Measurements from ENCODE around the gene ASCC3. TPM values are rescaled to one million over a fixed set of nuclear protein-coding genes. Genes with fewer than 3 reads are reported as not detected.

The ASCC3 gene
- total and polyA plus RNA-seq, 2 donors (not counting 1 experiment from before 2014, with no cell fraction given) = 9.0 to 42.3 TPM

DNA sequence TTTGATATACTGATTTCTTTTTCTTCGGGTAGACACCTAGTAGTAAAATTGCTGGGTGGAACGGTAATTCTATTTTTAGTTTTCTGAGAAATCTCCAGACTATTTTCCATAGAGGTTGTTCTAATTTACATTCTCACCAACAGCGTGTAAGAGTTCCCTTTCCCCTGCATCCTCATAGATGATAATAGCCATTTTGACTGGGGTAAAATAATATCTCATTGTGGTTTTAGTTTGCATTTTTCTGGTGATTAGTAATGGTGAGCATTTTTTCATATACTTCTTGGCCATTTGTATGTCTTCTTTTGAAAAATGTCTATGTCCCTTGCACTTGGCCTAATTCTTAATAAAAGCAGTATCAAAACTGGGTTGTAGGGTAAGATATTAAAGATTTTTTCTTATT, 267.5 kb downstream of the ASCC3 start:
- Mint-ChIP-seq H3K9me3 (ENCODE audit: insufficient read depth) (no peaks in the 10 kb centered on the region), H3K4me3 (no peak overlapping the region), H3K27ac (no peak overlapping the region), H3K27me3 (no peaks in the 10 kb centered on the region), H3K4me1 (no peaks in the 10 kb centered on the region)
- POLR2A ChIA-PET = no interaction called here
- ATAC-seq (ENCODE audit: low read depth) (no peak), DNase-seq (no peak)
- no CpG with 5 or more reads among the region's 3 CpGs for WGBS (ENCODE audit: insufficient coverage)
- Histone ChIP-seq H3K4me2 (replicated peaks; ENCODE audit: low read depth, low read length, poor library complexity, severe bottlenecking) (no peak overlapping the region), H4K20me1 (ENCODE audit: control insufficient read depth, insufficient read depth, low read length, poor library complexity, severe bottlenecking) (no peaks in the 10 kb centered on the region), H3K79me2 (ENCODE audit: control insufficient read depth, insufficient read depth, low read length) (no peaks in the 10 kb centered on the region), H3K4me1 (ENCODE audit: control insufficient read depth in 2 of 2, insufficient read depth in 2 of 2, low read length in 2 of 2) (no peaks in the 10 kb centered on the region), H3K27ac (ENCODE audit: low read length in 2 of 2) (no peak overlapping the region), H3K36me3 (replicated peaks in 1 of 2; ENCODE audit: control extremely low read depth in 1 of 2, control insufficient read depth in 1 of 2, extremely low read depth in 1 of 2, insufficient read depth in 2 of 2, low read length in 1 of 2) (peaks cover 0 to 4% of the 10 kb centered on the region in 2 experiments), H3K9ac (ENCODE audit: low read length) (no peak overlapping the region), H3K27me3 (replicated peaks in 1 of 4; ENCODE audit: control extremely low read depth in 1 of 4, control insufficient read depth in 3 of 4, insufficient read depth in 4 of 4, low read length in 3 of 4) (no peaks in the 10 kb centered on the region), H3K4me3 (ENCODE audit: control extremely low read depth in 1 of 5, extremely low read depth in 1 of 5, insufficient read depth in 1 of 5, low read depth in 2 of 5, low read length in 4 of 5) (no peak overlapping the region), H3K9me3 (ENCODE audit: control extremely low read depth in 1 of 3, control insufficient read depth in 2 of 3, insufficient read depth in 1 of 3, low read length in 2 of 3) (no peaks in the 10 kb centered on the region), H2AFZ (ENCODE audit: insufficient read depth, low read depth, low read length, poor library complexity, severe bottlenecking) (no peak overlapping the region)
- intact Hi-C loops (cut with micrococcal nuclease) = no loop called here
- TF ChIP-seq EZH2 (IDR thresholded peaks at IDR 0.05; ENCODE audit: borderline replicate concordance, insufficient read depth, low read depth, low read length, poor library complexity, severe bottlenecking) = no peak
- TF ChIP-seq, protein P1, sequence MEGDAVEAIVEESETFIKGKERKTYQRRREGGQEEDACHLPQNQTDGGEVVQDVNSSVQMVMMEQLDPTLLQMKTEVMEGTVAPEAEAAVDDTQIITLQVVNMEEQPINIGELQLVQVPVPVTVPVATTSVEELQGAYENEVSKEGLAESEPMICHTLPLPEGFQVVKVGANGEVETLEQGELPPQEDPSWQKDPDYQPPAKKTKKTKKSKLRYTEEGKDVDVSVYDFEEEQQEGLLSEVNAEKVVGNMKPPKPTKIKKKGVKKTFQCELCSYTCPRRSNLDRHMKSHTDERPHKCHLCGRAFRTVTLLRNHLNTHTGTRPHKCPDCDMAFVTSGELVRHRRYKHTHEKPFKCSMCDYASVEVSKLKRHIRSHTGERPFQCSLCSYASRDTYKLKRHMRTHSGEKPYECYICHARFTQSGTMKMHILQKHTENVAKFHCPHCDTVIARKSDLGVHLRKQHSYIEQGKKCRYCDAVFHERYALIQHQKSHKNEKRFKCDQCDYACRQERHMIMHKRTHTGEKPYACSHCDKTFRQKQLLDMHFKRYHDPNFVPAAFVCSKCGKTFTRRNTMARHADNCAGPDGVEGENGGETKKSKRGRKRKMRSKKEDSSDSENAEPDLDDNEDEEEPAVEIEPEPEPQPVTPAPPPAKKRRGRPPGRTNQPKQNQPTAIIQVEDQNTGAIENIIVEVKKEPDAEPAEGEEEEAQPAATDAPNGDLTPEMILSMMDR (IDR thresholded peaks at IDR 0.05) = no peak
- CTCF ChIA-PET = no interaction called here

DNA sequence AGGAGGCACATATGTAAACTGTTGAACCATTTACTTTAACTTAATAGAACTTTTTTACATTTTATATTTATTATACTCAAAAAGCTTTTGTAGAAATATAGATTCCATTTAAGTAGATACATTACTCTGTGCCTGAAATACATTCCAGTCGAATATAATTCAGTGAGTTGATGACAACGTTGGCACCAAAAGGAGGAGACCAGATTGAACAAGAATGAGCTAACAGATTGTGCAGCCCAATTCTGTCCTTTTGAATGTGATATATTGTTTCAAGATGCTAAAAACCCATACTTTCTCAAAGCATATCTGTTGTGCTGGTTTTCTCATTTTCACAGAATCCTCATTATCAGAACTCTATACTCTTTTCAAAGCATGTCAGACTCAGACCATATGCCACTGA, 269.0 kb downstream of the ASCC3 start:
- no peaks in the 10 kb centered on the region for H3K27me3 Mint-ChIP-seq
- no peak overlapping the region for H3K4me3 Mint-ChIP-seq
- ChIA-PET POLR2A (no interaction called here), CTCF (no interaction called here)
- H2AFZ ChIP-seq (ENCODE audit: insufficient read depth, low read depth, low read length, poor library complexity, severe bottlenecking) = no peak overlapping the region
- no peaks in the 10 kb centered on the region for H3K4me1 Mint-ChIP-seq
- H3K79me2 ChIP-seq (ENCODE audit: control insufficient read depth, insufficient read depth, low read length) = no peaks in the 10 kb centered on the region
- no peaks in the 10 kb centered on the region for H3K9me3 Mint-ChIP-seq (ENCODE audit: insufficient read depth)
- H3K4me3 ChIP-seq (ENCODE audit: control extremely low read depth in 1 of 5, extremely low read depth in 1 of 5, insufficient read depth in 1 of 5, low read depth in 2 of 5, low read length in 4 of 5) = no peak overlapping the region
- no peak overlapping the region for H3K9ac ChIP-seq (ENCODE audit: low read length)
- H3K4me1 ChIP-seq (ENCODE audit: control insufficient read depth in 2 of 2, insufficient read depth in 2 of 2, low read length in 2 of 2) = no peaks in the 10 kb centered on the region
- H3K9me3 ChIP-seq (ENCODE audit: control extremely low read depth in 1 of 3, control insufficient read depth in 2 of 3, insufficient read depth in 1 of 3, low read length in 2 of 3) = no peaks in the 10 kb centered on the region
- WGBS (ENCODE audit: insufficient coverage) = no CpG with 5 or more reads among the region's 2 CpGs
- no peak overlapping the region for H3K4me2 ChIP-seq (replicated peaks; ENCODE audit: low read depth, low read length, poor library complexity, severe bottlenecking)
- H3K36me3 ChIP-seq (replicated peaks in 1 of 2; ENCODE audit: control extremely low read depth in 1 of 2, control insufficient read depth in 1 of 2, extremely low read depth in 1 of 2, insufficient read depth in 2 of 2, low read length in 1 of 2) = no peaks in the 10 kb centered on the region
- H4K20me1 ChIP-seq (ENCODE audit: control insufficient read depth, insufficient read depth, low read length, poor library complexity, severe bottlenecking) = no peaks in the 10 kb centered on the region
- no peak overlapping the region for H3K27ac ChIP-seq (ENCODE audit: low read length in 2 of 2)
- intact Hi-C loops (cut with micrococcal nuclease) = no loop called here
- no peak for ATAC-seq (ENCODE audit: low read depth)
- H3K27me3 ChIP-seq (replicated peaks in 1 of 4; ENCODE audit: control extremely low read depth in 1 of 4, control insufficient read depth in 3 of 4, insufficient read depth in 4 of 4, low read length in 3 of 4) = no peaks in the 10 kb centered on the region
- TF ChIP-seq EZH2 (IDR thresholded peaks at IDR 0.05; ENCODE audit: borderline replicate concordance, insufficient read depth, low read depth, low read length, poor library complexity, severe bottlenecking) = no peak
- TF ChIP-seq, protein P1 (IDR thresholded peaks at IDR 0.05) = no peak
- DNase-seq = no peak
- no peak overlapping the region for H3K27ac Mint-ChIP-seq
